ENCODE measurements around the gene KCTD10.

Gene KCTD10

DNA sequence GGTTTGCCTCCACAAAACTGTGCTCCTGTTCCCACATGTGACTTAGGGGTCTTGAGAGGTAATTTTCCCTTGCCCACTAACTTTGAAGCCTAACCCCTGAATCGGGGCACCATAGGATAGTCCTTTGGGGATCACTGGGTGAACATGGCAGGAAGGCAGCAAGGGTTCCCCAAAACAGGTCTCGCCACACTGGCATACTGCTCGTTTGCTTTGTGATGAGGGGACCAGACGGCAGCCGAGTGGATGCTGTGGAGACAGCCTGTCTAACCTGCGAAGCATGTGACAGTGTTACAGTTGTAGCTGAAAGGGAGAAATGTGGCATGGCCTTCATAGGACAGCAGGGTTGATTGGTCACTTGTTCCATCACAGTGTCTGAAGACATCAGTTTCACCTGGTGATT is 42.7 kb upstream of the KCTD10 start:
- no peak for DNase-seq (ENCODE audit: low read depth)
- TF ChIP-seq, protein P1, sequence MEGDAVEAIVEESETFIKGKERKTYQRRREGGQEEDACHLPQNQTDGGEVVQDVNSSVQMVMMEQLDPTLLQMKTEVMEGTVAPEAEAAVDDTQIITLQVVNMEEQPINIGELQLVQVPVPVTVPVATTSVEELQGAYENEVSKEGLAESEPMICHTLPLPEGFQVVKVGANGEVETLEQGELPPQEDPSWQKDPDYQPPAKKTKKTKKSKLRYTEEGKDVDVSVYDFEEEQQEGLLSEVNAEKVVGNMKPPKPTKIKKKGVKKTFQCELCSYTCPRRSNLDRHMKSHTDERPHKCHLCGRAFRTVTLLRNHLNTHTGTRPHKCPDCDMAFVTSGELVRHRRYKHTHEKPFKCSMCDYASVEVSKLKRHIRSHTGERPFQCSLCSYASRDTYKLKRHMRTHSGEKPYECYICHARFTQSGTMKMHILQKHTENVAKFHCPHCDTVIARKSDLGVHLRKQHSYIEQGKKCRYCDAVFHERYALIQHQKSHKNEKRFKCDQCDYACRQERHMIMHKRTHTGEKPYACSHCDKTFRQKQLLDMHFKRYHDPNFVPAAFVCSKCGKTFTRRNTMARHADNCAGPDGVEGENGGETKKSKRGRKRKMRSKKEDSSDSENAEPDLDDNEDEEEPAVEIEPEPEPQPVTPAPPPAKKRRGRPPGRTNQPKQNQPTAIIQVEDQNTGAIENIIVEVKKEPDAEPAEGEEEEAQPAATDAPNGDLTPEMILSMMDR (conservative IDR thresholded peaks at IDR 0.05; ENCODE audit: low read length): no peak
- H3K4me3 ChIP-seq (ENCODE audit: low read length): no peak overlapping the region

DNA sequence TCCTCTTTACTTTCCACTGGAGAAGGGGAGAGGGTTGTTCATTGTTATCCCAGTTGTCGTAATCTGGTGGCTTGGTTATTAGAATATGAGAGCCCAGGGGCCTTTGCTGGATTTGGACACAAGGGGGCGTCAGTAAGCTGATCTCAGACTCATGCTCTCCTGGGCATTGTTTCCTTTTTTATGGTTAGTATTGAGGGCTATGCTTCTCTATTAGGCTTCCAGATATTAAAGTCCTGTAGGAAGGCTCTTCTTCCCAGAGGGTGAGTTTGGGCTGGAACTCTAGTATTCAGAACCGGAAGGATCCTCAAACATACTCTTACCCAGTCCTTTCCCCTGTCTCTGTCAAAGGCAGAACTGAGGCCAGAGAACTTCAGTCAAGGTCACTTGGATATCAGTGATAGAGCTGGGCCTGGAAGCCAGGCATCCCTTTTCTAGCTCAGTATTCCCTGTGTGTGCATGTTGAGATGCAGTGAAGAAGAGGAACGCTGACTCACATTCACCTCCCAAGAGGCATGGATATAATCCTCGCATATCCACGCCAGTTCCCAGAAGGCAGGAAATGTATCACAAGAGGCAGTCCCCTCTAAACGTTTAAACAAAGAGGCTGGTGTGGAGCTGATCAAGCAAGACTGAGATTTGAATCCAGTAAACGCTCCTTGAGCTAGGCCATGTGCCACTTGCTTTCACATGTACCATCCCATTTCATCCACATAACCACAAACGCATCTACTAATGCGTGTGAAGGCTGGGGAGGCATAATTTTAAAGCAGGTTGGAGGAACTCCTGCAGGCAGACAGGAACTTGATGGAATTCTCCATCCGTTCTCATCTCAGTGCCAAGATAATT is 41.9 kb upstream of the KCTD10 start:
- H3K4me3 ChIP-seq (ENCODE audit: low read length): no peak overlapping the region
- TF ChIP-seq, protein P1 (conservative IDR thresholded peaks at IDR 0.05; ENCODE audit: low read length): peak; percentile 87
- peak; percentile 71 for DNase-seq (ENCODE audit: low read depth)

DNA sequence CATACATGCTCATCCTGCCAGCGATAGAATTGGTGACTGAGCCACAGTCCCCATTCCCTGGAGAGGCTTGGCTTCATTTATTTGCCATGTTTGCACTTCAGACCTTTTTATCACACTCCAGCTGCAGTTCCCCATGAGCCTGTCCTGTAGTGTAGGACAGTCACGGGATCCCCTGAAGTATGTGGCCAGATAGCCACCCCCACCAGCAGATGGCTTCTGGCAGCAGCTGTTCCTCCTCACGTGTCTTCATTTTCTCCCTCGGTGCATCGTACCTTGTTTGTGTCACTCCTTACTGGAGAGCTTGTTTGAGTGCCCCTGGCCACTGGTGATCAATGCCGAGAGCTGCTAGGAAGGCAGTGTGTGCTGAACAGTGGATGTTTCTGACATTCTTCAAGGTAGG is 40.5 kb upstream of the KCTD10 start:
- DNase-seq (ENCODE audit: low read depth): no peak
- H3K4me3 ChIP-seq (ENCODE audit: low read length): no peak overlapping the region
- TF ChIP-seq, protein P1 (conservative IDR thresholded peaks at IDR 0.05; ENCODE audit: low read length): no peak

DNA sequence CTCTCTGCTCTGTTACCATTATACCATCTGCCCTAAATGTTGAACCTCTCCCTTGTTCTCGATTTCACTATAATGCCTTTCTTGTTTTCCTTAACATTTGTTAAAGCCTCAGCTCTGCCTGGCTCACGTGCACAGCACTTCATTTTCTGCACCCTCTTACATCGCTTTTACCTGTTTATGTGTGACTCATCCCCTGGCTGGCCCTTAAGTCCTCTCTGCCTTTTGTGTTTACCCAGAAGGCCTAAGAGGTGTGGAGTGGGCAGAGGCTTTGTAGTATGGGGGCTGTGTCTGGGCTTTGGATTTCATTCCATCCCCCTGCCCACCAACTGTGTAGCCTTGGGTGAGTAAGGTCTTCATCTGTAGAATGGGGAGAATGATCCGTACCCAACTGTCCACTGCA is 36.9 kb upstream of the KCTD10 start:
- DNase-seq (ENCODE audit: low read depth): no peak
- TF ChIP-seq, protein P1 (conservative IDR thresholded peaks at IDR 0.05; ENCODE audit: low read length): no peak
- no peak overlapping the region for H3K4me3 ChIP-seq (ENCODE audit: low read length)

DNA sequence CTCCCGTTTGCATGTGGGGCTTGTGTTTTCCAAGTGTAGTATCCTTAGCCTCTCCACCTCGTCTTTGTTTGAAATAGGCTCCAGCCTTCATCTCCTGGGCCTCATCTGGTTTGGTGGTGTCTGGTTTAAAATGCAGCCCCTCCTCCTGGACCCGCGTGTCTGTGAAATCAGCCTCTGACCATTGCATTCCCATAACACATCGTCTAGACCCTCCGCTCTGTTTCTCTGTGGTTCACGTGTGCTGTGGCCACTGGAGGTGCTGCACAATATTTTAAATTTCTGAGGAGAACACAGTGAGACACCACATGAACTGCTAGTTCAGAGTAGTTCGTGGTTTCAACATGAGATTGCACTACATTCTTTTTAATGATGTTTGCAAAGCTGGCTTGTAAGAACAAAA is 36.0 kb upstream of the KCTD10 start:
- DNase-seq (ENCODE audit: low read depth): no peak
- TF ChIP-seq, protein P1 (conservative IDR thresholded peaks at IDR 0.05; ENCODE audit: low read length): no peak
- H3K4me3 ChIP-seq (ENCODE audit: low read length): no peak overlapping the region

DNA sequence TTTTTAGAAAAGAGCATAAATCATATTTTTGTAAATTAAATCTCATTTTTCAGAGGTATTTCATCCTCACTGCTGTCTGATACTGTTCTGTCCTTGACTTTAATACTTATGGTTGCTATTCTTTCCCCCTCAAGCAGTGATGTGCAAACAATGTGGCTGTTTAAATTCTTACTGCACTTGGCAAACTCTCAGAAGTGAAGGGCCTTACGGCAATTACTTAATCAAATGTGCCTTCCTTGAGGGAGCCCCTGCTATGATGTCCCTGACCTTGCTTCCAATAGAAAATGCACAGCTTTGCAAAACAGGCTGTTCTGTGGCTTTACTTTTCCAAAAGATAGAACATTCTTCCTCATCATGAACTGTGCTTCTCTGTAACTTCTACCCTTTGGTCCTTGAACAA is 35.5 kb upstream of the KCTD10 start:
- no peak overlapping the region for H3K4me3 ChIP-seq (ENCODE audit: low read length)
- TF ChIP-seq, protein P1 (conservative IDR thresholded peaks at IDR 0.05; ENCODE audit: low read length): no peak
- no peak for DNase-seq (ENCODE audit: low read depth)

DNA sequence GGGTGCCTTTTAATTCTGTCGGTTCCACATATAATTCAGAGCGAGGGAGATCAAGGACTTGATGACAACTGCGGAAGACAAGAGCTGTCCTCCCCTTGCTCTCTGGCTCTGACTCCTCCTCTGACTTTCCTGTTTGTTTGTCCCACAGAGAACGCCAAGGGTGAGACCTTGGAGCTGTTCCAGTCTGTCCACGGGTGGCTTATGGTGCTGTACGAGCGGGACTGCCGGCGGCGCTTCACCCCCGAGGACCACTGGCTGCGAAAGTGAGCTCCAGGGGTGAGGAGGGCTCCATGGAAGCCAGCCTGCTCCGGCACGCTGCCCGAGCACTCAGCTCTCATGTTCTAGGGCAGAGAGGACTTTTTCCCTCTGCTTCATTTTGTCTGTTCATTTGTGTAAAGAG is 33.1 kb upstream of the KCTD10 start:
- TF ChIP-seq, protein P1 (conservative IDR thresholded peaks at IDR 0.05; ENCODE audit: low read length): no peak
- no peak for DNase-seq (ENCODE audit: low read depth)
- no peak overlapping the region for H3K4me3 ChIP-seq (ENCODE audit: low read length)
